Testis (tissue), 2 donors: ENCODE measurements around the gene RSU1.

ENCODE experiments used
- POLR2A ChIP-seq: fragments of 450-650 bp; IDR thresholded peaks from one replicate; pipeline ENCODE4 v1.6.1; 2017; ENCODE audit warnings: antibody characterized with exemption, mild to moderate bottlenecking, moderate library complexity
- TF ChIP-seq, protein P1 (sequence below), 3 experiments: fragments of 450-650 bp in 2 of 3; fragments of 200-600 bp in 1 of 3; sonication (generic) in 1 of 3; IDR thresholded peaks; one replicate each; pipeline ENCODE4 v1.5.1; 2016 to 2019; ENCODE audit warnings: antibody characterized with exemption in 3 of 3, mild to moderate bottlenecking in 2 of 3, moderate library complexity in 1 of 3

DNA sequence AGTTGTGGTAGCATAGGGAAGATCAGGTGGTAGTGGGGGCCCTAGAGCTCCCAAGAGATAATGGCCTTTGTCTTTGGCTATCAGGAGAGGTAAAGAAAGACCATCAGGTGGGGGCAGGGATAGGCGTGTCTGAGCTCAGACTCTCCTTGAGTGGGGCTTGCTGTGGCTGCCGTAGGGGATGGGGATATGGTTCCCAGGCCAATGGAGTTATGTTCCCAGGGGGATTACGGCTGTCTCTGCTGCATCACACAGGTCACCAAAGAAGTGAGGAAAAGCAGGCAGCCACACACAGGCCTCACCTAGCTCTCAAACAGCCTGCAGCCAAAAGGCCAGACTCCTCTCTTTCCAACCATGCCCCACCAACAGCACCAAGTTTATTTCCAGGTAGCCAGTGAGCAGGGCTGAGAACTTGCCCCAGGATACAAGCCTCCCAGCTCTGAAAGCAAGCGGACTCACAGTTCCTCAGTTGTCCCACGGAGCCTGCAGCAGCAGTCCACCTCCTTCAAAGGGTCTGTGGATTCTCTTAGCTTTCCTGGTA is 257.9 kb downstream of the RSU1 start:
- no peak for TF ChIP-seq POLR2A
- TF ChIP-seq, protein P1, sequence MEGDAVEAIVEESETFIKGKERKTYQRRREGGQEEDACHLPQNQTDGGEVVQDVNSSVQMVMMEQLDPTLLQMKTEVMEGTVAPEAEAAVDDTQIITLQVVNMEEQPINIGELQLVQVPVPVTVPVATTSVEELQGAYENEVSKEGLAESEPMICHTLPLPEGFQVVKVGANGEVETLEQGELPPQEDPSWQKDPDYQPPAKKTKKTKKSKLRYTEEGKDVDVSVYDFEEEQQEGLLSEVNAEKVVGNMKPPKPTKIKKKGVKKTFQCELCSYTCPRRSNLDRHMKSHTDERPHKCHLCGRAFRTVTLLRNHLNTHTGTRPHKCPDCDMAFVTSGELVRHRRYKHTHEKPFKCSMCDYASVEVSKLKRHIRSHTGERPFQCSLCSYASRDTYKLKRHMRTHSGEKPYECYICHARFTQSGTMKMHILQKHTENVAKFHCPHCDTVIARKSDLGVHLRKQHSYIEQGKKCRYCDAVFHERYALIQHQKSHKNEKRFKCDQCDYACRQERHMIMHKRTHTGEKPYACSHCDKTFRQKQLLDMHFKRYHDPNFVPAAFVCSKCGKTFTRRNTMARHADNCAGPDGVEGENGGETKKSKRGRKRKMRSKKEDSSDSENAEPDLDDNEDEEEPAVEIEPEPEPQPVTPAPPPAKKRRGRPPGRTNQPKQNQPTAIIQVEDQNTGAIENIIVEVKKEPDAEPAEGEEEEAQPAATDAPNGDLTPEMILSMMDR (IDR thresholded peaks at IDR 0.05), result no peak
